ENCODE measurements around the gene LRRC8E. TPM values are rescaled to one million over a fixed set of nuclear protein-coding genes. Genes with fewer than 3 reads are reported as not detected.

The LRRC8E gene
- total and polyA plus RNA-seq, 10 of the 15 experiments (the other 5 are each of a cell fraction or from before 2014, with no cell fraction given): 0.04 to 0.32 (median 0.25) TPM; not detected in 7

GRCh38 chr19:7924241-7924640 is 35.9 kb downstream of the LRRC8E start (continued):
- TF ChIP-seq, protein P1, sequence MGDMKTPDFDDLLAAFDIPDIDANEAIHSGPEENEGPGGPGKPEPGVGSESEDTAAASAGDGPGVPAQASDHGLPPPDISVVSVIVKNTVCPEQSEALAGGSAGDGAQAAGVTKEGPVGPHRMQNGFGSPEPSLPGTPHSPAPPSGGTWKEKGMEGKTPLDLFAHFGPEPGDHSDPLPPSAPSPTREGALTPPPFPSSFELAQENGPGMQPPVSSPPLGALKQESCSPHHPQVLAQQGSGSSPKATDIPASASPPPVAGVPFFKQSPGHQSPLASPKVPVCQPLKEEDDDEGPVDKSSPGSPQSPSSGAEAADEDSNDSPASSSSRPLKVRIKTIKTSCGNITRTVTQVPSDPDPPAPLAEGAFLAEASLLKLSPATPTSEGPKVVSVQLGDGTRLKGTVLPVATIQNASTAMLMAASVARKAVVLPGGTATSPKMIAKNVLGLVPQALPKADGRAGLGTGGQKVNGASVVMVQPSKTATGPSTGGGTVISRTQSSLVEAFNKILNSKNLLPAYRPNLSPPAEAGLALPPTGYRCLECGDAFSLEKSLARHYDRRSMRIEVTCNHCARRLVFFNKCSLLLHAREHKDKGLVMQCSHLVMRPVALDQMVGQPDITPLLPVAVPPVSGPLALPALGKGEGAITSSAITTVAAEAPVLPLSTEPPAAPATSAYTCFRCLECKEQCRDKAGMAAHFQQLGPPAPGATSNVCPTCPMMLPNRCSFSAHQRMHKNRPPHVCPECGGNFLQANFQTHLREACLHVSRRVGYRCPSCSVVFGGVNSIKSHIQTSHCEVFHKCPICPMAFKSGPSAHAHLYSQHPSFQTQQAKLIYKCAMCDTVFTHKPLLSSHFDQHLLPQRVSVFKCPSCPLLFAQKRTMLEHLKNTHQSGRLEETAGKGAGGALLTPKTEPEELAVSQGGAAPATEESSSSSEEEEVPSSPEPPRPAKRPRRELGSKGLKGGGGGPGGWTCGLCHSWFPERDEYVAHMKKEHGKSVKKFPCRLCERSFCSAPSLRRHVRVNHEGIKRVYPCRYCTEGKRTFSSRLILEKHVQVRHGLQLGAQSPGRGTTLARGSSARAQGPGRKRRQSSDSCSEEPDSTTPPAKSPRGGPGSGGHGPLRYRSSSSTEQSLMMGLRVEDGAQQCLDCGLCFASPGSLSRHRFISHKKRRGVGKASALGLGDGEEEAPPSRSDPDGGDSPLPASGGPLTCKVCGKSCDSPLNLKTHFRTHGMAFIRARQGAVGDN (IDR thresholded peaks at IDR 0.05): no peak
- TF ChIP-seq NR2C1 (IDR thresholded peaks at IDR 0.05) (no peak), CREB1 (IDR thresholded peaks at IDR 0.05; ENCODE audit: low read depth) (no peak), CBFB (IDR thresholded peaks at IDR 0.05; ENCODE audit: low read depth) (no peak), TCF3 (IDR thresholded peaks at IDR 0.05; ENCODE audit: borderline replicate concordance, insufficient read depth, low read depth, low read length) (no peak), ZSCAN29 (IDR thresholded peaks at IDR 0.05) (no peak), ETV6 (conservative IDR thresholded peaks at IDR 0.05 in 1 of 2, IDR thresholded peaks at IDR 0.05 in 1 of 2; ENCODE audit: borderline replicate concordance in 1 of 2, low read depth in 1 of 2) (no peak), PKNOX1 (IDR thresholded peaks at IDR 0.05) (no peak)
